Gastrocnemius medialis (tissue), 4 donors: ENCODE data around the gene MAP6D1. TPM values are rescaled to one million over a fixed set of nuclear protein-coding genes. Genes with fewer than 3 reads are reported as not detected.

Experiments used
- ATAC-seq, 2 donors: fragments of 150-250 bp; one replicate each; pipeline ENCODE4 v1.9.1; 2016
- DNase-seq, 2 donors: peaks; one replicate each; pipeline ENCODE4 v3.0.0-alpha.2; 2019
- H3K27ac ChIP-seq, 4 donors: fragments of 200-600 bp; sonication (generic); 1 replicate in 1 of 4; 2 replicates in 3 of 4; pipeline ENCODE4 v1.5.1; 2016 to 2018; ENCODE audit warnings: mild to moderate bottlenecking in 2 of 4, moderate library complexity in 1 of 4
- H3K27me3 ChIP-seq, 3 donors: fragments of 200-600 bp; sonication (generic) in 2 of 3; 1 replicate in 1 of 3; 2 replicates in 2 of 3; pipeline versions ENCODE4 v1.5.1 to v1.6.0; 2016 to 2019; ENCODE audit warnings: mild to moderate bottlenecking in 1 of 3, moderate library complexity in 1 of 3
- H3K36me3 ChIP-seq, 2 donors: fragments of 200-600 bp; sonication (generic) in 1 of 2; one replicate each; pipeline ENCODE4 v1.5.1; 2017 to 2018
- H3K4me1 ChIP-seq, 2 donors: fragments of 200-600 bp; sonication (generic) in 1 of 2; one replicate each; pipeline ENCODE4 v1.5.1; 2016 to 2017; ENCODE audit warnings: mild to moderate bottlenecking in 2 of 2
- H3K4me3 ChIP-seq, 4 donors: fragments of 200-600 bp; sonication (generic) in 3 of 4; 1 replicate in 1 of 4; 2 replicates in 3 of 4; pipeline ENCODE4 v1.5.1; 2016 to 2019; ENCODE audit warnings: mild to moderate bottlenecking in 2 of 4
- H3K9me3 ChIP-seq, 3 donors: fragments of 200-600 bp; sonication (generic) in 2 of 3; 1 replicate in 1 of 3; 2 replicates in 2 of 3; pipeline ENCODE4 v1.5.1; 2016 to 2019
- POLR2A ChIP-seq, 2 donors: fragments of 450-650 bp; IDR thresholded peaks; one replicate each; pipeline ENCODE4 v1.6.1; 2017; ENCODE audit warnings: antibody characterized with exemption in 2 of 2, mild to moderate bottlenecking in 2 of 2, moderate library complexity in 2 of 2
- in situ Hi-C, 4 donors: fragments of 200-750 bp; cut with MboI; loops; one replicate each; pipeline versions ENCODE4 v1.15.0 to v1.8.0; 2017; ENCODE audit warnings: low sequenced_read_pairs in 4 of 4
- intact Hi-C: fragments of 100-400 bp; cut with DNase I; formaldehyde crosslinking; loops from one replicate; pipeline ENCODE4 v1.15.1; 2023; ENCODE audit warnings: low total_unique reads
- total RNA-seq, 4 donors: library from RNA; depleted of rRNA; stranded (reverse); fragments of >200 nt; gene quantifications; one replicate each; pipeline versions ENCODE4 v1.1.0 to v1.2.3, GENCODE V29; 2016
- TF ChIP-seq, protein P1 (sequence below), 5 experiments: fragments of 450-650 bp in 3 of 5; fragments of 200-600 bp in 2 of 5; sonication (generic) in 2 of 5; IDR thresholded peaks in 4 of 5; conservative IDR thresholded peaks in 1 of 5; 1 replicate in 4 of 5; 2 replicates in 1 of 5; pipeline ENCODE4 v1.5.1; 2016 to 2019; ENCODE audit warnings: antibody characterized with exemption in 5 of 5, mild to moderate bottlenecking in 3 of 5, moderate library complexity in 3 of 5

Gene MAP6D1
- total RNA-seq, 4 donors from 2014 or later, result 2.5 to 13.8 (median 9.7) TPM

DNA sequence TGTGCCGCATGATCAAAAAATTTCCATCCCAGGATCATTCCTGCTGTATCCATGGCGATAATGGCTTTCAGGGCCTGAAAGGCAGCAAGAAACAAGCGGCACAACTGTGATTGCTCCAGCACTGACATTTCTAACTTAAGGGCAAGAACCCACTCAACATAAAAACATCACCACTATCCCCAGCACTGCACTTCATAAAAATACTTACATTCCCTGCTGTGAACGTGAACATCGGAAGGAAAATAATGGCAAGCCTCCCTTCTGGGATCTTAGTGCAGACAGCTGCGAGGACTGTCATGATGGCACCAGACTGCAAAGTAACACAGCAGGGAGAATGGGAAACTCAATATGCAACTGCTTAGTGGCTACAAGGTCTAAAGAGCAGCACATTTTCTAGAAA, 8.1 kb upstream of the MAP6D1 start:
- in situ Hi-C loops (no loop called here), intact Hi-C loops (no loop called here)
- Histone ChIP-seq H3K36me3 (peaks cover 0 to 37% of the 10 kb centered on the region in 2 donors), H3K9me3 (no peaks in the 10 kb centered on the region), H3K4me1 (no peaks in the 10 kb centered on the region), H3K27me3 (no peaks in the 10 kb centered on the region), H3K27ac (no peak overlapping the region), H3K4me3 (no peak overlapping the region)
- ATAC-seq, result no peak
- DNase-seq, result no peak
- no peak for TF ChIP-seq POLR2A (IDR thresholded peaks at IDR 0.05)
- TF ChIP-seq, protein P1, sequence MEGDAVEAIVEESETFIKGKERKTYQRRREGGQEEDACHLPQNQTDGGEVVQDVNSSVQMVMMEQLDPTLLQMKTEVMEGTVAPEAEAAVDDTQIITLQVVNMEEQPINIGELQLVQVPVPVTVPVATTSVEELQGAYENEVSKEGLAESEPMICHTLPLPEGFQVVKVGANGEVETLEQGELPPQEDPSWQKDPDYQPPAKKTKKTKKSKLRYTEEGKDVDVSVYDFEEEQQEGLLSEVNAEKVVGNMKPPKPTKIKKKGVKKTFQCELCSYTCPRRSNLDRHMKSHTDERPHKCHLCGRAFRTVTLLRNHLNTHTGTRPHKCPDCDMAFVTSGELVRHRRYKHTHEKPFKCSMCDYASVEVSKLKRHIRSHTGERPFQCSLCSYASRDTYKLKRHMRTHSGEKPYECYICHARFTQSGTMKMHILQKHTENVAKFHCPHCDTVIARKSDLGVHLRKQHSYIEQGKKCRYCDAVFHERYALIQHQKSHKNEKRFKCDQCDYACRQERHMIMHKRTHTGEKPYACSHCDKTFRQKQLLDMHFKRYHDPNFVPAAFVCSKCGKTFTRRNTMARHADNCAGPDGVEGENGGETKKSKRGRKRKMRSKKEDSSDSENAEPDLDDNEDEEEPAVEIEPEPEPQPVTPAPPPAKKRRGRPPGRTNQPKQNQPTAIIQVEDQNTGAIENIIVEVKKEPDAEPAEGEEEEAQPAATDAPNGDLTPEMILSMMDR (IDR thresholded peaks at IDR 0.05 in 4 of 5, conservative IDR thresholded peaks at IDR 0.05 in 1 of 5), result no peak

DNA sequence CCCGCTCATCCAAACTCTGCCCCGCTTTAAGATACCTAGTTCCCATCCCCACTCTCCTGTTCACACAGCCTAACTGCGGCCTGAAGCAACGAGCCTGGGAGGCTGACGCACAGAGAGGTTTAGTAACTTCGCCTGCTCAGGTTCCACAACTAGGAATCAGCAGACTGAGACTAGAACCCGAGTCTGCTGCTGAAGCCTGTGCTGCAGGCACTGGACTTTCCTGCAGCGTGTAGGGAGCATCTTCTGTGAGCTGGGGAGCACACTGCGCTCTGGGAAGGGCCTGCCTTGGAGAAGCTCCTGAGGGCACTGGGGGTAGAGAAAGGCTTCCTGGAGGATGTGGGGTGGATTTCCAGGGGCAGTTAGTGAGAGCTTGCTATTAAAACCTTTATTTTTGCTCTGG, 4.8 kb upstream of the MAP6D1 start:
- no peaks in the 10 kb centered on the region for H3K9me3 ChIP-seq
- no peak for ATAC-seq
- TF ChIP-seq POLR2A (IDR thresholded peaks at IDR 0.05), result no peak
- TF ChIP-seq, protein P1 (IDR thresholded peaks at IDR 0.05 in 4 of 5, conservative IDR thresholded peaks at IDR 0.05 in 1 of 5), result no peak
- peaks cover 0 to 31% of the 10 kb centered on the region in 2 donors for H3K36me3 ChIP-seq
- no peak for DNase-seq
- no peak overlapping the region for H3K4me3 ChIP-seq
- no peak overlapping the region for H3K27ac ChIP-seq
- in situ Hi-C loops, result no loop called here
- H3K4me1 ChIP-seq, result peaks cover 12 to 13% of the 10 kb centered on the region in 2 donors
- intact Hi-C loops, result no loop called here
- no peaks in the 10 kb centered on the region for H3K27me3 ChIP-seq

DNA sequence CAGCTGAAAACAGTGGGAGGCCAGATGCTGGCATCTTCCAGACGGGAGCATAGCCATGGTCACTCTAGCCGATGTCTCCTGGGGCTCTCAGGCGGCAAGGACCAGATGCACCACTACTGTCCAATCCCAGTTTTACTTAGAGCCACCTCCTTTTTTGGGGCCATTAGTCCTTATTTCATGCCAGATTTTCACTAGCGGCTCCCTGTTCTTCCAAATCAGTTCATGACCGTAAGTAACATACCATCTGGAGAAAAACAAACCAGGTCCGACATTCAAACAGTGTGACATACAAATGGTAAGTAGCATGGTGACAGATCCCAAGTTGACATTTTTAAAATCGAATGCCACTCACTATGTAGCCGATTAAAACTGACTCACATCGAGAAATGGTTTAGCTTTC, 4.1 kb upstream of the MAP6D1 start:
- ATAC-seq, result no peak
- intact Hi-C loops (no loop called here), in situ Hi-C loops (no loop called here)
- TF ChIP-seq POLR2A (IDR thresholded peaks at IDR 0.05), result no peak
- TF ChIP-seq, protein P1 (IDR thresholded peaks at IDR 0.05 in 4 of 5, conservative IDR thresholded peaks at IDR 0.05 in 1 of 5), result no peak
- H3K4me1 ChIP-seq, result peaks cover 16 to 17% of the 10 kb centered on the region in 2 donors
- peaks cover 0 to 31% of the 10 kb centered on the region in 2 donors for H3K36me3 ChIP-seq
- H3K9me3 ChIP-seq, result no peaks in the 10 kb centered on the region
- DNase-seq, result no peak
- H3K27me3 ChIP-seq, result no peaks in the 10 kb centered on the region
- H3K4me3 ChIP-seq, result no peak overlapping the region
- H3K27ac ChIP-seq, result no peak overlapping the region

DNA sequence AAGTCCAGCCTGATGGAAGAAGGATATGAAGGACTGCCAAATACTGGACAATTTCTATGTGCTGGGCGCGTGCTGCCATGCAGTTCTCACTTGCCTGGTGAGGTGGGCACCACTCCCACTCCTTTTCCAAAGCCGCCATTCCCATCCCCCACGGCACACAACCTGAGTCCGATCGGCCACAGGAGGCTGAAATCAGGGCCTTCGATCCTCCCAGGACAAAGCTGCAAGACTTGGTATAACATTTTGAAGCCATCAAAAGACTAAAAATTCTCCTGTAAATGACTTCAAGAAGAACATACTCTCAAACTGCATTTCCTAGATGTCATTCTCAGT, 3.1 kb upstream of the MAP6D1 start:
- no peak overlapping the region for H3K27ac ChIP-seq
- intact Hi-C loops (no loop called here), in situ Hi-C loops (no loop called here)
- no peaks in the 10 kb centered on the region for H3K9me3 ChIP-seq
- H3K36me3 ChIP-seq, result peaks cover 0 to 31% of the 10 kb centered on the region in 2 donors
- DNase-seq (no peak), ATAC-seq (no peak)
- no peaks in the 10 kb centered on the region for H3K27me3 ChIP-seq
- H3K4me3 ChIP-seq, result no peak overlapping the region
- TF ChIP-seq, protein P1 (IDR thresholded peaks at IDR 0.05 in 4 of 5, conservative IDR thresholded peaks at IDR 0.05 in 1 of 5), result no peak
- TF ChIP-seq POLR2A (IDR thresholded peaks at IDR 0.05), result no peak
- peaks cover 23 to 26% of the 10 kb centered on the region in 2 donors for H3K4me1 ChIP-seq

DNA sequence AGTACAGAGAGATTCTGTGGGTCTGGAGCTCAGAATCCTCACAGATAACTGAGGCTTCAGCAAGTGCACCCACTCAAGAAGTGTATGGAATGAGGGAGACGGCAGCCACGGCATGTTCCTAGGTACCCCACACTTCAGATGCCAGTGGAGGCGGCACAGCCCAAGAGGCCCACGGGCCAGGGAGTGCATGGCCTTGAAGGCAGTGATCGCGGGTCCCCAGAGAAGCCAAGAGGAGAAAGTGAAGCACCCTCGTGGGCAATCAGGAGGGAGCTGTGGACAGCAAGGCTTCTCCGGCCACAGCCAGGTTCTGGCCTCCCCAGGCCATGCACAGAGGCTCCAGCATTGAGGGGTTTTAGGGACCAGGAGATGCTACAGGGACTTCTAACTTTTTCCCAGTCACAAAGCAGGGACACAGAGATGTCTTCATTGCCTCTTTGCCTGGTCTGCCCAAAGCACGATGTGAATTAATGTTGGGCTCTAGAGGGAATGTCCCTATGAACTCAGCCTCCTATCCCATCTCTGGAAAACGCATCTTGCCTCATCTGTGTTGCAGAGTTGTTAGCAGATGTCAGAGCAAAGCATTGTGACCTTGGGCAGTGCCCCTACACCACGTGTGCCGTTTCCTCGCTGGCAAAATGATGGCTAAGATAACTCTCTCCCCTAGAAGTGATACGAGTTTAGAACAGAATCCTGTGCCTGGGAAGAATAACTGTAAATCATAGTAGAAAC, 2.6 kb upstream of the MAP6D1 start:
- in situ Hi-C loops, result no loop called here
- H3K27ac ChIP-seq, result no peak overlapping the region
- ATAC-seq (no peak), DNase-seq (no peak)
- no peak for TF ChIP-seq POLR2A (IDR thresholded peaks at IDR 0.05)
- TF ChIP-seq, protein P1 (IDR thresholded peaks at IDR 0.05 in 4 of 5, conservative IDR thresholded peaks at IDR 0.05 in 1 of 5), result no peak
- no peaks in the 10 kb centered on the region for H3K27me3 ChIP-seq
- H3K4me3 ChIP-seq, result no peak overlapping the region
- no peaks in the 10 kb centered on the region for H3K9me3 ChIP-seq
- peaks cover 23 to 29% of the 10 kb centered on the region in 2 donors for H3K4me1 ChIP-seq
- peaks cover 0 to 27% of the 10 kb centered on the region in 2 donors for H3K36me3 ChIP-seq
- intact Hi-C loops, result no loop called here
